MM.1S (cell line): ENCODE results near the gene SERPINE2.

Experiments
- DNase-seq: peaks from one replicate; pipeline ENCODE4 v3.0.0-alpha.2; 2015
- H2AFZ ChIP-seq: fragments of 300-600 bp; sonication (generic); 2 replicates; pipeline ENCODE4 v1.6.0; 2016; ENCODE audit warnings: antibody characterized with exemption, low read length
- H3F3A ChIP-seq: fragments of 300-600 bp; sonication (generic); 2 replicates; pipeline ENCODE4 v1.6.1; 2016; ENCODE audit warnings: mild to moderate bottlenecking, antibody characterized with exemption, low read length, moderate library complexity, mixed read lengths; ENCODE audit not compliant: insufficient read depth
- H3K27ac ChIP-seq: fragments of 300-600 bp; sonication (generic); 2 replicates; pipeline ENCODE4 v1.5.1; 2016; ENCODE audit warnings: mild to moderate bottlenecking, low read length
- H3K27me3 ChIP-seq: fragments of 300-600 bp; sonication (generic); replicated peaks from 2 replicates; pipeline ENCODE4 v1.6.0; 2016; ENCODE audit warnings: low read length; ENCODE audit not compliant: insufficient read depth
- H3K36me3 ChIP-seq: fragments of 300-600 bp; sonication (generic); replicated peaks from 2 replicates; pipeline ENCODE4 v1.6.1; 2016; ENCODE audit warnings: mild to moderate bottlenecking, low read length, mixed read lengths; ENCODE audit not compliant: insufficient read depth
- H3K4me1 ChIP-seq: fragments of 300-600 bp; sonication (generic); 2 replicates; pipeline ENCODE4 v1.6.1; 2016; ENCODE audit warnings: low read length, mixed read lengths
- H3K4me2 ChIP-seq: fragments of 300-600 bp; sonication (generic); 2 replicates; pipeline ENCODE4 v1.6.0; 2016; ENCODE audit warnings: low read depth, low read length
- H3K4me3 ChIP-seq: fragments of 300-600 bp; sonication (generic); 2 replicates; pipeline ENCODE4 v1.5.1; 2016; ENCODE audit warnings: low read length, mixed read lengths
- H3K79me2 ChIP-seq: fragments of 300-600 bp; sonication (generic); 2 replicates; pipeline ENCODE4 v1.6.1; 2016; ENCODE audit warnings: mixed run types, low read length, mixed read lengths
- H3K9ac ChIP-seq: fragments of 300-600 bp; sonication (generic); 2 replicates; pipeline ENCODE4 v1.6.1; 2016; ENCODE audit warnings: low read length, mixed read lengths
- H3K9me2 ChIP-seq: fragments of 300-600 bp; sonication (generic); replicated peaks from 2 replicates; pipeline ENCODE4 v1.6.1; 2016; ENCODE audit warnings: mild to moderate bottlenecking, low read length, mixed read lengths; ENCODE audit not compliant: insufficient read depth
- H3K9me3 ChIP-seq: fragments of 300-600 bp; sonication (generic); replicated peaks from 2 replicates; pipeline ENCODE4 v1.6.1; 2016; ENCODE audit warnings: mild to moderate bottlenecking, low read length, mixed read lengths; ENCODE audit not compliant: insufficient read depth
- H4K20me1 ChIP-seq: fragments of 300-600 bp; sonication (generic); 2 replicates; pipeline ENCODE4 v1.6.1; 2016; ENCODE audit warnings: mild to moderate bottlenecking, low read length, moderate library complexity, mixed read lengths; ENCODE audit not compliant: insufficient read depth
- CTCF ChIP-seq: fragments of 300-600 bp; sonication (generic); IDR thresholded peaks from 2 replicates; pipeline ENCODE4 v1.5.1; 2016; ENCODE audit warnings: antibody characterized with exemption, low read length, mixed read lengths
- EZH2 ChIP-seq: fragments of 300-600 bp; sonication (generic); optimal IDR thresholded peaks from 2 replicates; pipeline ENCODE3; 2017; ENCODE audit warnings: low read depth, mild to moderate bottlenecking, antibody characterized with exemption, low read length, mixed read lengths
- EZH2phosphoT487 ChIP-seq: fragments of 300-600 bp; sonication (generic); IDR thresholded peaks from 2 replicates; pipeline ENCODE4 v1.6.1; 2018; ENCODE audit warnings: antibody characterized with exemption, low read length

The SERPINE2 gene

GRCh38 chr2:224055101-224055500 lies 16.0 kb upstream of the SERPINE2 start:
- Histone ChIP-seq H3K4me3 (no peak overlapping the region), H3K36me3 (no peaks in the 10 kb centered on the region)
- no peak for DNase-seq

DNA sequence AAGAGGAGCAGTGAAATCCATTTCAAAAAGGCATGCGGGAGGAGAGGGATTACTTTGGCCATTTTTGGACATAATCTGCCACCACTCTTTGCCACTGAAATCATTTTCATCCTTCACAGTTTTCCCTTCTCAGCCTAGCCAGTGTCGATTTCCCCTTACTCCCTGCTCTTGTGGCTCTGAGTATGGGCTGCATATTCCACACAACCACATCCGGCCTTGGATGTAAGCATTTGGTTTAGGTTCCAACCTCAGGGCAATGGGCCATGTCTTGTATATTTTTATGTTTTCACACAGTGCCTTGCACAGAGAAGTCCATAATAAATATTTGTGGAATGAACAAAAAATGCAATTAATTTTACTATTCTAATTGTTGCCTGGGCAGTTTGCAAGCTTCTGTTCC lies 7.7 kb upstream of the SERPINE2 start:
- H3K27me3 ChIP-seq: no peaks in the 10 kb centered on the region

More at GRCh38 chr2:224055101-224055500, 16.0 kb upstream of the SERPINE2 start:
- no peak overlapping the region for H3K27ac ChIP-seq
- H4K20me1 ChIP-seq: no peaks in the 10 kb centered on the region
- no peak overlapping the region for H3K9ac ChIP-seq
- H3K9me3 ChIP-seq: no peaks in the 10 kb centered on the region
- no peaks in the 10 kb centered on the region for H3K4me1 ChIP-seq
- no peaks in the 10 kb centered on the region for H3K79me2 ChIP-seq
- no peaks in the 10 kb centered on the region for H3K27me3 ChIP-seq
- H3F3A ChIP-seq: no peaks in the 10 kb centered on the region
- H2AFZ ChIP-seq: no peak overlapping the region
- H3K4me2 ChIP-seq: no peak overlapping the region
- H3K9me2 ChIP-seq: no peaks in the 10 kb centered on the region
- no peak for TF ChIP-seq CTCF
- TF ChIP-seq EZH2phosphoT487: no peak

DNA sequence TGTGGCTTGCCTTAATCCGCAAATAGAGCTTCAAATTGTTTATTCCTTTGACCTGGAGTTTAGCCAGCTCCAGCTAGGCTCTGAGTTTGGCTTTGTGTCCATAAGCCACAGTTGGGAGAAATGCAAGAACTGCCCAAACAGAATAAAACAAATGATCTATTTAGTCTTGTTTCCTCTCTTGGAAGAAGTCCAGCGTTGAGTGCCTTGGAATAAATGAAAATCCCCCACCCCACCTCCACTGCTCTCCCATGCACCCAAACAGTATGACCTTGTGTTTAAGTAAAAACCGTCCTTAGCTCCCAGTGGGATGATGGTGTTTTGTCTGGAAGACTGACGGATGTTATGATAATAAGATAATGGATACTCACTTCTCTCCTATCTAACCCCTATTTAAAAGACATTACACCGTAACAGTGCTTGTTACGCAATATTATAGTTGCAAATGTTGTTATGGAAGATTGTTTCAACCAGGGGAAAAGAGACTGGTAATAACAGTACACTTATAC lies 3.2 kb upstream of the SERPINE2 start:
- Histone ChIP-seq H3K27me3 (no peaks in the 10 kb centered on the region), H3K9me3 (no peaks in the 10 kb centered on the region), H3K9me2 (no peaks in the 10 kb centered on the region), H3F3A (peaks cover 20% of the 10 kb centered on the region), H2AFZ (no peak overlapping the region), H3K4me2 (no peak overlapping the region), H3K36me3 (no peaks in the 10 kb centered on the region), H3K27ac (no peak overlapping the region), H3K9ac (no peak overlapping the region), H4K20me1 (no peaks in the 10 kb centered on the region), H3K4me3 (no peak overlapping the region), H3K79me2 (peaks cover 3% of the 10 kb centered on the region), H3K4me1 (peaks cover 4% of the 10 kb centered on the region)
- TF ChIP-seq EZH2phosphoT487 (no peak), EZH2 (no peak), CTCF (no peak)
- no peak for DNase-seq

More for the DNA sequence above, 7.7 kb upstream of the SERPINE2 start:
- Histone ChIP-seq H3K4me2 (no peak overlapping the region), H3K9me2 (no peaks in the 10 kb centered on the region), H3F3A (no peaks in the 10 kb centered on the region), H3K36me3 (no peaks in the 10 kb centered on the region), H3K4me1 (no peaks in the 10 kb centered on the region), H2AFZ (no peak overlapping the region), H3K27ac (no peak overlapping the region), H3K79me2 (no peaks in the 10 kb centered on the region), H4K20me1 (no peaks in the 10 kb centered on the region), H3K9ac (no peak overlapping the region), H3K4me3 (no peak overlapping the region), H3K9me3 (no peaks in the 10 kb centered on the region)
- TF ChIP-seq EZH2phosphoT487: no peak
- no peak for TF ChIP-seq EZH2
- TF ChIP-seq CTCF: no peak
- no peak for DNase-seq
